Ishikawa (cell line): Measurements from ENCODE around the gene RABGAP1.

Experiments used
- CEBPB ChIP-seq: IDR thresholded peaks from 2 replicates; pipeline ENCODE4 v1.6.1; 2012
- CREB1 ChIP-seq: IDR thresholded peaks from 2 replicates; pipeline ENCODE4 v1.6.1; 2012; ENCODE audit warnings: low read depth
- EGR1 ChIP-seq: IDR thresholded peaks from 2 replicates; pipeline ENCODE4 v1.6.1; 2012
- EP300 ChIP-seq: IDR thresholded peaks from 2 replicates; pipeline ENCODE4 v1.6.1; 2012; ENCODE audit warnings: borderline replicate concordance
- RAD21 ChIP-seq: IDR thresholded peaks from 2 replicates; pipeline ENCODE4 v1.6.1; 2012; ENCODE audit warnings: low read depth
- TAF1 ChIP-seq: IDR thresholded peaks from 2 replicates; pipeline ENCODE4 v1.6.1; 2012; ENCODE audit warnings: low read depth, mild to moderate bottlenecking
- YY1 ChIP-seq: IDR thresholded peaks from 2 replicates; pipeline ENCODE4 v1.6.1; 2012; ENCODE audit warnings: low read depth
- ZBTB7A ChIP-seq: IDR thresholded peaks from 2 replicates; pipeline ENCODE4 v1.6.1; 2012; ENCODE audit warnings: low read depth
- TF ChIP-seq, protein P1 (sequence below): IDR thresholded peaks from 2 replicates; pipeline ENCODE4 v1.6.1; 2012; ENCODE audit warnings: low read depth, mild to moderate bottlenecking

DNA sequence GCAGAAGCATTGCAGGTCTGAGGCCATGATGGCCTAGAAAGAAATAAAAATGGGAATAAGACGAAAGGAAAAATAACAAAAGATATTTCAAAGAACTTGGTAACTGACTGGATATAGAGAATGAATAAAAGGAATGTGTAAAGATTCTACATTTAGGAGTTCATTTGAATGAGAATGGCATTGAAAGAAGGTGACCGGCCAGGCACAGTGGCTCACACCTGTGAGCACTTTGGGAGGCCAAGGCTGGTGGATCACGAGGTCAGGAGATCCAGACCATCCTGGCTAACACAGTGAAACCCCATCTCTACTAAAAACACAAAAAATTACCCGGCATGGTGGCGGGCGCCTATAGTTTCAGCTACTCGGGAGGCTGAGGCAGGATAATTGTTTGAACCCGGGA is 18.1 kb upstream of the RABGAP1 start:
- TF ChIP-seq RAD21: no peak
- TF ChIP-seq YY1: no peak
- TF ChIP-seq CREB1: no peak
- TF ChIP-seq EGR1: no peak
- TF ChIP-seq, protein P1, sequence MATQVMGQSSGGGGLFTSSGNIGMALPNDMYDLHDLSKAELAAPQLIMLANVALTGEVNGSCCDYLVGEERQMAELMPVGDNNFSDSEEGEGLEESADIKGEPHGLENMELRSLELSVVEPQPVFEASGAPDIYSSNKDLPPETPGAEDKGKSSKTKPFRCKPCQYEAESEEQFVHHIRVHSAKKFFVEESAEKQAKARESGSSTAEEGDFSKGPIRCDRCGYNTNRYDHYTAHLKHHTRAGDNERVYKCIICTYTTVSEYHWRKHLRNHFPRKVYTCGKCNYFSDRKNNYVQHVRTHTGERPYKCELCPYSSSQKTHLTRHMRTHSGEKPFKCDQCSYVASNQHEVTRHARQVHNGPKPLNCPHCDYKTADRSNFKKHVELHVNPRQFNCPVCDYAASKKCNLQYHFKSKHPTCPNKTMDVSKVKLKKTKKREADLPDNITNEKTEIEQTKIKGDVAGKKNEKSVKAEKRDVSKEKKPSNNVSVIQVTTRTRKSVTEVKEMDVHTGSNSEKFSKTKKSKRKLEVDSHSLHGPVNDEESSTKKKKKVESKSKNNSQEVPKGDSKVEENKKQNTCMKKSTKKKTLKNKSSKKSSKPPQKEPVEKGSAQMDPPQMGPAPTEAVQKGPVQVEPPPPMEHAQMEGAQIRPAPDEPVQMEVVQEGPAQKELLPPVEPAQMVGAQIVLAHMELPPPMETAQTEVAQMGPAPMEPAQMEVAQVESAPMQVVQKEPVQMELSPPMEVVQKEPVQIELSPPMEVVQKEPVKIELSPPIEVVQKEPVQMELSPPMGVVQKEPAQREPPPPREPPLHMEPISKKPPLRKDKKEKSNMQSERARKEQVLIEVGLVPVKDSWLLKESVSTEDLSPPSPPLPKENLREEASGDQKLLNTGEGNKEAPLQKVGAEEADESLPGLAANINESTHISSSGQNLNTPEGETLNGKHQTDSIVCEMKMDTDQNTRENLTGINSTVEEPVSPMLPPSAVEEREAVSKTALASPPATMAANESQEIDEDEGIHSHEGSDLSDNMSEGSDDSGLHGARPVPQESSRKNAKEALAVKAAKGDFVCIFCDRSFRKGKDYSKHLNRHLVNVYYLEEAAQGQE: no peak
- no peak for TF ChIP-seq ZBTB7A
- TF ChIP-seq EP300: no peak
- no peak for TF ChIP-seq CEBPB
- TF ChIP-seq TAF1: no peak
